Peyer's patch (tissue), 4 donors: Measurements from ENCODE around the gene MAP2K7.

Experiments
- CTCF ChIP-seq, 6 experiments: fragments of 450-650 bp in 4 of 6; fragments of 200-600 bp in 2 of 6; sonication (generic) in 1 of 6; IDR thresholded peaks; one replicate each; pipeline ENCODE4 v1.5.1; 2017 to 2019; ENCODE audit warnings: antibody characterized with exemption in 6 of 6, mild to moderate bottlenecking in 3 of 6, moderate library complexity in 1 of 6
- POLR2A ChIP-seq, 2 donors: fragments of 450-650 bp; IDR thresholded peaks; one replicate each; pipeline ENCODE4 v1.5.1; 2017; ENCODE audit warnings: antibody characterized with exemption in 2 of 2, mild to moderate bottlenecking in 2 of 2, moderate library complexity in 2 of 2

GRCh38 chr19:7855426-7856108, 48.1 kb upstream of the MAP2K7 start:
- TF ChIP-seq CTCF (IDR thresholded peaks at IDR 0.05): no peak
- no peak for TF ChIP-seq POLR2A (IDR thresholded peaks at IDR 0.05)
